ENCODE measurements around the gene RASGRP1.

- TF ChIP-seq CTCF (IDR thresholded peaks at IDR 0.05) (no peak), POLR2A (IDR thresholded peaks at IDR 0.05) (no peak)
These were observed 51.7 kb downstream of the RASGRP1 start for GRCh38 chr15:38512901-38513300.
